IMR-90 (cell line): ENCODE measurements around the gene LAMA5. TPM values are rescaled to one million over a fixed set of nuclear protein-coding genes. Genes with fewer than 3 reads are reported as not detected.
A peak's percentile ranks its signal among the peaks of the same experiment; 100 is the strongest.

ENCODE experiments used
- ATAC-seq: fragments of 200-7000 bp; cut with Tn5 transposase; 2 replicates; pipeline ENCODE4 v1.9.1; 2020; ENCODE audit warnings: low read depth, mild to moderate bottlenecking, moderate library complexity
- BruUV-seq: library from RNA; stranded (reverse); fragments of 400-500 nt; replicated peaks from 2 replicates; lab custom pipeline; 2021; lab: Mats Ljungman, UMichigan
- CTCF ChIA-PET: fragments of 300-600 bp; formaldehyde crosslinking; extraction: SDS; loops from one replicate; lab custom pipeline; 2021; ENCODE audit warnings: antibody characterized with exemption; lab: Yijun Ruan, JAX
- POLR2A ChIA-PET: fragments of 300-600 bp; sonication (Branson Sonifier 250); formaldehyde crosslinking; loops from one replicate; lab custom pipeline; 2022; ENCODE audit warnings: antibody characterized with exemption; ENCODE audit not compliant: unreplicated experiment; lab: Charles Lee
- DNase-seq: peaks from one replicate; pipeline ENCODE4 v3.0.0; 2013
- H2AFZ ChIP-seq: replicated peaks from 2 replicates; pipeline ENCODE3; 2013; ENCODE audit warnings: low read length, mild to moderate bottlenecking; ENCODE audit not compliant: poor library complexity
- H2AK5ac ChIP-seq: 2 replicates; pipeline ENCODE4 v1.6.1; 2013; ENCODE audit warnings: low read depth, low read length, inconsistent platforms
- H2AK9ac ChIP-seq: replicated peaks from 2 replicates; pipeline ENCODE3; 2013; ENCODE audit warnings: mild to moderate bottlenecking, low read depth, low read length, moderate library complexity; ENCODE audit not compliant: poor library complexity
- H2BK120ac ChIP-seq: 2 replicates; pipeline ENCODE4 v1.6.1; 2013; ENCODE audit warnings: low read depth, low read length, inconsistent platforms
- H2BK15ac ChIP-seq: 3 replicates; pipeline ENCODE4 v1.6.1; 2013; ENCODE audit warnings: low read depth, low read length, inconsistent platforms
- H2BK20ac ChIP-seq: 2 replicates; pipeline ENCODE4 v1.6.1; 2013; ENCODE audit warnings: low read depth, mild to moderate bottlenecking, inconsistent platforms, low read length, moderate library complexity
- H2BK5ac ChIP-seq: 2 replicates; pipeline ENCODE4 v1.6.1; 2013; ENCODE audit warnings: mild to moderate bottlenecking, low read depth, low read length, inconsistent platforms; ENCODE audit not compliant: poor library complexity, severe bottlenecking
- H3K14ac ChIP-seq: replicated peaks from 2 replicates; pipeline ENCODE4 v1.6.1; 2013; ENCODE audit warnings: low read depth, low read length, inconsistent platforms
- H3K18ac ChIP-seq: 2 replicates; pipeline ENCODE4 v1.6.1; 2013; ENCODE audit warnings: low read depth, low read length, control low read depth
- H3K23ac ChIP-seq: 2 replicates; pipeline ENCODE4 v1.6.1; 2013; ENCODE audit warnings: low read depth, low read length, inconsistent platforms
- H3K27ac ChIP-seq: 2 replicates; pipeline ENCODE4 v1.5.1; 2013; ENCODE audit warnings: mild to moderate bottlenecking, control low read depth, low read length; ENCODE audit not compliant: insufficient read depth
- H3K27me3 ChIP-seq: 2 replicates; pipeline ENCODE4 v1.6.1; 2013; ENCODE audit warnings: low read length; ENCODE audit not compliant: control insufficient read depth, insufficient read depth
- H3K36me3 ChIP-seq: 2 replicates; pipeline ENCODE4 v1.6.1; 2013; ENCODE audit warnings: low read length, mixed read lengths; ENCODE audit not compliant: control insufficient read depth, insufficient read depth
- H3K4ac ChIP-seq: 2 replicates; pipeline ENCODE4 v1.6.1; 2013; ENCODE audit warnings: low read depth, low read length, inconsistent platforms
- H3K4me1 ChIP-seq: 2 replicates; pipeline ENCODE4 v1.6.1; 2013; ENCODE audit warnings: low read length, mixed read lengths; ENCODE audit not compliant: control insufficient read depth, insufficient read depth
- H3K4me2 ChIP-seq: 2 replicates; pipeline ENCODE4 v1.6.1; 2013; ENCODE audit warnings: low read depth, mild to moderate bottlenecking, control low read depth, low read length, moderate library complexity
- H3K4me3 ChIP-seq: 2 replicates; pipeline ENCODE4 v1.5.1; 2013; ENCODE audit warnings: low read depth, mild to moderate bottlenecking, control low read depth, low read length, moderate library complexity; ENCODE audit not compliant: insufficient read depth
- H3K56ac ChIP-seq: 2 replicates; pipeline ENCODE4 v1.6.1; 2013; ENCODE audit warnings: low read length, inconsistent platforms; ENCODE audit not compliant: insufficient read depth; ENCODE audit errors: extremely low read depth
- H3K79me1 ChIP-seq, 2 experiments: 2 replicates each; pipeline ENCODE4 v1.6.1; 2013; ENCODE audit warnings: low read length in 2 of 2, inconsistent platforms in 1 of 2, low read depth in 1 of 2
- H3K9ac ChIP-seq: 2 replicates; pipeline ENCODE4 v1.6.1; 2013; ENCODE audit warnings: low read depth, low read length, control low read depth
- H3K9me1 ChIP-seq: 2 replicates; pipeline ENCODE4 v1.6.1; 2013; ENCODE audit warnings: low read length, inconsistent platforms; ENCODE audit not compliant: insufficient read depth
- H3K9me3 ChIP-seq: 2 replicates; pipeline ENCODE4 v1.6.1; 2013; ENCODE audit warnings: low read length; ENCODE audit not compliant: control insufficient read depth, insufficient read depth
- H4K20me1 ChIP-seq: 2 replicates; pipeline ENCODE4 v1.6.1; 2013; ENCODE audit warnings: low read length, inconsistent platforms; ENCODE audit not compliant: insufficient read depth
- H4K5ac ChIP-seq: 2 replicates; pipeline ENCODE4 v1.6.1; 2013; ENCODE audit warnings: mild to moderate bottlenecking, low read depth, low read length, control low read depth
- H4K8ac ChIP-seq, 2 experiments: 2 replicates each; pipeline ENCODE4 v1.6.1; 2013; ENCODE audit warnings: low read depth in 2 of 2, low read length in 2 of 2, control low read depth in 1 of 2, inconsistent platforms in 1 of 2
- H4K91ac ChIP-seq: 2 replicates; pipeline ENCODE4 v1.6.1; 2013; ENCODE audit warnings: low read depth, low read length, inconsistent platforms; ENCODE audit not compliant: insufficient read depth
- CEBPB ChIP-seq: IDR thresholded peaks from 2 replicates; pipeline ENCODE4 v1.6.1; 2012; ENCODE audit warnings: low read depth, low read length, improper control_type of control experiment
- CHD1 ChIP-seq: IDR thresholded peaks from 2 replicates; pipeline ENCODE4 v1.6.1; 2012; ENCODE audit warnings: low read depth, low read length, improper control_type of control experiment
- CTCF ChIP-seq: conservative IDR thresholded peaks from 2 replicates; pipeline ENCODE4 v1.5.1; 2012; ENCODE audit warnings: mild to moderate bottlenecking, low read depth, low read length, improper control_type of control experiment
- ELK1 ChIP-seq: fragments of 150-350 bp; IDR thresholded peaks from 2 replicates; pipeline ENCODE4 v1.6.1; 2016; ENCODE audit warnings: low read depth, mild to moderate bottlenecking, low read length, moderate library complexity, borderline replicate concordance
- FOS ChIP-seq: fragments of 150-350 bp; IDR thresholded peaks from 2 replicates; pipeline ENCODE4 v1.6.1; 2016; ENCODE audit warnings: low read depth, low read length
- MAFK ChIP-seq: IDR thresholded peaks from 2 replicates; pipeline ENCODE4 v1.6.1; 2012; ENCODE audit warnings: low read depth, low read length, improper control_type of control experiment
- MXI1 ChIP-seq: IDR thresholded peaks from 2 replicates; pipeline ENCODE4 v1.6.1; 2012; ENCODE audit warnings: low read depth, mild to moderate bottlenecking, low read length, moderate library complexity, borderline replicate concordance
- POLR2A ChIP-seq: IDR thresholded peaks from 2 replicates; pipeline ENCODE4 v1.6.1; 2012; ENCODE audit warnings: mild to moderate bottlenecking, low read depth, low read length
- RAD21 ChIP-seq: IDR thresholded peaks from 2 replicates; pipeline ENCODE4 v1.6.1; 2012; ENCODE audit warnings: low read length, improper control_type of control experiment
- RFX5 ChIP-seq: IDR thresholded peaks from 2 replicates; pipeline ENCODE4 v1.8.0; 2012; ENCODE audit warnings: low read depth, mild to moderate bottlenecking, low read length, moderate library complexity
- SMC3 ChIP-seq: fragments of 150-350 bp; IDR thresholded peaks from 2 replicates; pipeline ENCODE4 v1.6.1; 2016; ENCODE audit warnings: low read depth, mild to moderate bottlenecking, antibody characterized with exemption, low read length, moderate library complexity
- USF2 ChIP-seq: fragments of 150-350 bp; IDR thresholded peaks from 2 replicates; pipeline ENCODE4 v1.6.1; 2017; ENCODE audit warnings: mild to moderate bottlenecking, antibody characterized with exemption, low read length, low read depth
- WGBS, 2 experiments: methylation state at CpG; one replicate each; pipeline versions ENCODE4 v1.1.5 to v1.1.7; 2013; ENCODE audit warnings: missing lambda C conversion rate in 2 of 2; ENCODE audit not compliant: insufficient read length in 1 of 2; ENCODE audit errors: extremely low coverage in 2 of 2; 5-methylcytosine and 5-hydroxymethylcytosine counted together
- dilution Hi-C: fragments of 300-500 bp; cut with HindIII; formaldehyde crosslinking; loops from one replicate; pipeline ENCODE4 v1.14.3; 2018; ENCODE audit warnings: low sequenced_read_pairs; ENCODE audit not compliant: unreplicated experiment
- in situ Hi-C: fragments of 300-500 bp; cut with MboI; formaldehyde crosslinking; loops from 3 replicates; pipeline ENCODE4 v1.14.3; 2019; ENCODE audit warnings: low sequenced_read_pairs, inconsistent platforms, mixed read lengths
- intact Hi-C: fragments of 100-400 bp; cut with micrococcal nuclease; formaldehyde crosslinking; loops from 2 replicates; pipeline ENCODE4 v1.10.0; 2022
- polyA plus RNA-seq, 3 experiments: library from polyadenylated mRNA; depleted of rRNA; stranded (reverse); fragments of >200 nt; gene quantifications; 2 replicates each; pipeline ENCODE4 v1.2.3, GENCODE V29; 2012; ENCODE audit warnings: low replicate concordance in 1 of 3
- total RNA-seq: library from RNA; depleted of rRNA; stranded (reverse); fragments of >200 nt; gene quantifications from 2 replicates; pipeline ENCODE4 v1.2.3, GENCODE V29; 2012

The LAMA5 gene
- total and polyA plus RNA-seq, 2 of the 4 experiments (the other 2 are of a cell fraction) = 0.90 to 7.3 TPM

GRCh38 chr20:62382306-62383198, 15.4 kb upstream of the LAMA5 start (continued):
- TF ChIP-seq USF2 (no peak), FOS (no peak), RFX5 (no peak)

GRCh38 chr20:62381842-62382241, 14.7 kb upstream of the LAMA5 start:
- H3K36me3 ChIP-seq = peaks cover 6% of the 10 kb centered on the region
- peaks cover 9 to 45% of the 10 kb centered on the region in 2 experiments for H3K79me1 ChIP-seq
- intact Hi-C loops (loop anchor here (1.0 to 10.0 kb wide), 2 partner anchors 80 to 367 kb away; partner anchors contain the start of gene ADRM1), in situ Hi-C loops (loop anchor here (5.0 to 25.0 kb wide), 2 partner anchors 75 to 370 kb away; no protein-coding TSS in a partner anchor), dilution Hi-C loops (loop anchor here (25.0 kb wide), 1 partner anchor 95 kb away; no protein-coding TSS in a partner anchor)
- no peak overlapping the region for H4K91ac ChIP-seq
- peak overlapping the region; percentile 52 for H2BK5ac ChIP-seq
- H3K18ac ChIP-seq = no peak overlapping the region
- peak overlapping the region; percentile 91 for H2AK5ac ChIP-seq
- peaks cover 12% of the 10 kb centered on the region for H3K9me1 ChIP-seq
- peaks cover 13% of the 10 kb centered on the region for H4K20me1 ChIP-seq
- no peak overlapping the region for H3K4me3 ChIP-seq
- WGBS, 2 experiments = 89% methylated on average over 6 of the region's 6 CpGs; no CpG with 5 or more reads in 1 of the 2 experiments
- H2AK9ac ChIP-seq = peak overlapping the region; percentile 86
- H4K8ac ChIP-seq = no peak overlapping the region
- H3K27ac ChIP-seq = no peak overlapping the region
- DNase-seq (no peak), ATAC-seq (no peak)
- no peak overlapping the region for H2BK120ac ChIP-seq
- H3K4me1 ChIP-seq = peaks cover 5% of the 10 kb centered on the region
- no TSS peak for BruUV-seq
- no peak overlapping the region for H2BK15ac ChIP-seq
- no peak overlapping the region for H2BK20ac ChIP-seq
- H3K4me2 ChIP-seq = no peak overlapping the region
- H3K23ac ChIP-seq = no peak overlapping the region
- H3K56ac ChIP-seq = no peak overlapping the region
- ChIA-PET CTCF (interaction anchor here (0.6 to 1.6 kb wide), 5 partner anchors 9 to 353 kb away, joined by 3 to 10 read pairs (median 3); no protein-coding TSS in a partner anchor), POLR2A (no interaction called here)
- H3K9ac ChIP-seq = no peak overlapping the region
- no peak overlapping the region for H3K14ac ChIP-seq
- no peak overlapping the region for H4K5ac ChIP-seq
- no peak overlapping the region for H3K4ac ChIP-seq
- no peaks in the 10 kb centered on the region for H3K27me3 ChIP-seq
- no peaks in the 10 kb centered on the region for H3K9me3 ChIP-seq
- no peak overlapping the region for H2AFZ ChIP-seq
- TF ChIP-seq SMC3 (no peak), FOS (no peak), POLR2A (no peak), MXI1 (no peak), CHD1 (no peak), RAD21 (no peak), CEBPB (no peak), MAFK (no peak), CTCF (no peak), ELK1 (no peak)
